ENCODE data around the gene ETFA. TPM values are rescaled to one million over a fixed set of nuclear protein-coding genes. Genes with fewer than 3 reads are reported as not detected.

Gene ETFA
- total and polyA plus RNA-seq, 2 of the 8 experiments (the other 6 are each of a cell fraction or from before 2014, with no cell fraction given): 60.9 to 90.0 TPM

DNA sequence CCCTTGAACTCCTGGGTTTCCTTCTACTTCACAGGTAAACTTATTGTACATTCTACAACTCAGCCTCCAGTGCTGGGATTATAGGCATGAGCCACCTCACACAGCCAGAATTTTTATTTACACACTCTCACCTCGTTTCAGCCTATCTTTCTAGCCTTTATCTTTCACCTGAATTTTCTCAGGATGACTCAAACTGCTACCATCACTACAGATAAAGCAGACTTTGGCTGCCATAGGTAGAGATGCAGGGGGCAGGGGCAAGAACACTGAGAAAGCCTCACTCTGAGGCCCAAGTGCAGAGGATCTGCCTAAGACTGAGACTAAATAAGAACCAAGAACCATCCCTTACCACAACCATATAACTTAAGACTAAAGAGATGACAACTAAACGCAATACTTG is 59.0 kb downstream of the ETFA start (continued):
- TF ChIP-seq KDM1A (IDR thresholded peaks at IDR 0.05; ENCODE audit: borderline replicate concordance, low read length): no peak
- TF ChIP-seq RAD21 (IDR thresholded peaks at IDR 0.05 in 1 of 2, conservative IDR thresholded peaks at IDR 0.05 in 1 of 2; ENCODE audit: low read depth in 2 of 2, low read length in 2 of 2): no peak
- TF ChIP-seq CBX5 (IDR thresholded peaks at IDR 0.05; ENCODE audit: low read depth, low read length): no peak
- TF ChIP-seq BACH1 (IDR thresholded peaks at IDR 0.05; ENCODE audit: low read length): no peak

All from H1 (cell line).